Measurements from ENCODE around the gene FRK.
"Not testable (repeated sequence)": the region's sequence is repeated elsewhere in the genome, so short reads cannot be mapped to it uniquely, and the experiment has no call there.

Gene FRK

DNA sequence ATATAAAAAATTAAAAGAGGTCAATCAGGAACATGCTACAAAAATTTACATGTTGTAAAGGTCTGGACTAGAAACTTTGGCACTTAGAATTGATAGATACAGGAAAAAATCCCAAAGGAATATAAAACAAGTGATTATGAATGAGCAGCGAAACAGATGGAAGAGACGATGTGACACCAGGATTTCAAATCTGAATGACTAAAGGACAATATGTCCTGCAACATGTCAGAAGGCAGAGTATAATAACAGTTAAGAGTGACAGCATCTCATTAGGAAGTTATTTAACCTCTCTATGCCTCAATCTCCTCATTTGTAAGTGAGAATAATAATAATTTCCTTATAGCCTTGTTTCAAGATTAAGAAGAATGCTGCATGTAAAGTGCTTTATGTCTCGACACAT, 50.3 kb downstream of the FRK start:
- no peak for DNase-seq (ENCODE audit: low read depth in 1 of 2, low spot score in 1 of 2)

GRCh38 chr6:116008470-116009243, 52.0 kb downstream of the FRK start:
- DNase-seq (ENCODE audit: low read depth in 1 of 2, low spot score in 1 of 2) = no peak

- DNase-seq (ENCODE audit: low read depth in 1 of 2, low spot score in 1 of 2) = no peak
Observed at GRCh38 chr6:116004841-116005815, 55.6 kb downstream of the FRK start.

DNA sequence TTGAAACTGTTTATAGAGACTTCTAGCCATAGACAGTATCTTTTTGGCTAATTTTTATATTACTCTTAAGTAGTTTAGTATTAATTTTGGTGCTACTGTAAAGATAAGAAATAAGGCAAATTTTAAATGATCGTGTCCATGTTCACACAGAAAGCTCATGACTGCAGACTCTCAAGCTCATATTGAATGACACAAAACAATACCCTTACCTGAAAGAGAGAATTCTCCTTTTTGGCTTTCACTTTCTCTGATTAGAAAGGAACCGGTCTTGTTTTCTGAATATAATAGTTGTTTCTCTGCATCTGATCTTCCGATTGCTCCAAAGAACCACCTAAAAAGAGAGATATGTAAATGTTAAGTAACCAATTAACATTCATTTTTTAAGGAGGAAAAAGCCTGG, 57.0 kb downstream of the FRK start:
- no peak for DNase-seq (ENCODE audit: low read depth in 1 of 2, low spot score in 1 of 2)

- no peak for DNase-seq (ENCODE audit: low read depth in 1 of 2, low spot score in 1 of 2)
Observed at GRCh38 chr6:116002756-116003155, 57.9 kb downstream of the FRK start.

GRCh38 chr6:115999235-115999634, 61.5 kb downstream of the FRK start:
- DNase-seq (ENCODE audit: low read depth in 1 of 2, low spot score in 1 of 2) = no peak

GRCh38 chr6:115997990-115998585, 62.6 kb downstream of the FRK start:
- no peak for DNase-seq (ENCODE audit: low read depth in 1 of 2, low spot score in 1 of 2)

DNA sequence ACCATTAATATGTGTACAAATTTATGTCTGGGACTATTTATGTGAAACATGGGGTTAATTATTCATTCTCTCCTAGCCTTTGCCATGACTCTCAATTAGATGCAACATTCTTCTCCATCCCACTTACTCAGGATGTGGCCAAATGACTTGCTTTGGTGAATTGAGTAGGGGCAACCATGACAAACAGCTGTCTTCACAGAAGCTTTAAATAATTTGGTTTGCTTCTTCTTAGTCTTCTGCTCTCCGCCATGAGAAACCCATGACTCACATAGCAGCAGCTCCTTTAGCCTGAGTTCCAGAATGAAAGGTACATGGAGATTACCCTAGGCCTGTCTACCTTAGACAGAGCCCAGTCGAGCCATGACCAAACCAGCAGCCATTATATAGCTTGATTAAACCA, 74.7 kb downstream of the FRK start:
- DNase-seq (ENCODE audit: low read depth in 1 of 2, low spot score in 1 of 2) = no peak

GRCh38 chr6:115984809-115985208, 75.9 kb downstream of the FRK start:
- DNase-seq (ENCODE audit: low read depth in 1 of 2, low spot score in 1 of 2) = no peak

DNA sequence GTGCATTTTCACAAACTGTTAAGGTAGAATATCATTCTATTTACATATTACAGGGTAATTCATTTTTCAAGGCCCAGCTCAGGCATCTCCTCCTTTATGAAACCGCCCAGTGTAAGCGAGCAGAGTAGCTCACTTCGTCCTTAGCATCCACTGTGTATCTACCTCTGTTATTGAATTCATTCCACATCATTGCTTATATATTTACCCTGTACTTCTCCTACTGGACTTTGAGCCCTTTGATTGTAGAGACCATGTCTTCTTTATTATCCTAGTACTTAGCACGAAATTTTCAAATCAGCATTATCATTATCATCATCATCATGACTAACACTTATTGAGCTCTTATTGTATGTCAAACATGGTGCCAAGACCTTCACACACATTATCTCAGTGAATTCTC, 76.7 kb downstream of the FRK start:
- no peak for DNase-seq (ENCODE audit: low read depth in 1 of 2, low spot score in 1 of 2)

DNA sequence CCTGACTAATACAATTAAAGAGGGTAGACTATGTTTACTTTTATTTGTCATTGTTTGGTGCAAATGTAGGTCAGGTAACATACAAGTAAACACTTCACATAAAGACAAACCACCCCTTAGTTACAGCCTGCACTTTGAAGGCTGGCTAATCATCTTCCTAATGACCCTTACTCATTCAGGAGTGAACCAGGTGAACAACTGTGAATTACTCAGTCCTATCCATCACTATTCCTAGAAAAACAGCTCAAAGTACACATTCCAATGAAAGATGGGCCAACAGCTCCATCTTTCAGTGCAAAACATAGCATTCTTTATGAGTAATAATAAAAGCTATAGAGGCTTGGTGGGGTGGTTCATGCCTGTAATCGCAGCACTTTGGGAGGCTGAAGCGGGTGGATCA, 78.2 kb downstream of the FRK start:
- DNase-seq (ENCODE audit: low read depth in 1 of 2, low spot score in 1 of 2) = no peak

DNA sequence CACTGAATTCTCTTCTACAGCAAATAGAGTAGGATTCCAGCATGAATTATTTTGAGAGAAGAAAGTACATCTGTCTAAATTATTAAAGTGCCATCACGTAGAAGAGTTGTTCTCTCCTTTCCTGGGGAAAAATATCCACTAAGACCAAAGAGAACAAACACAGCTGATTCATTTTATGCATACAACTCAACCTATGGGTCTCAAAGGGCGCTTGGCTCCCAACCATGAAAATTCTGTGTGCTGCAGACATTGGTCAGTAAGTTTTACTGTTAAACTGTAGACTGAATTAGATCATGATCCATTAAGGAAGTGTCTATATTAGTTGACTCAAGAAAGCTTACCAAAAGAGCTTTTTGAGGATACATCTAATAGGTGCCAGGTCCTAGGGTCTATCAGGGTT, 83.5 kb downstream of the FRK start:
- no peak for DNase-seq (ENCODE audit: low read depth in 1 of 2, low spot score in 1 of 2)

DNA sequence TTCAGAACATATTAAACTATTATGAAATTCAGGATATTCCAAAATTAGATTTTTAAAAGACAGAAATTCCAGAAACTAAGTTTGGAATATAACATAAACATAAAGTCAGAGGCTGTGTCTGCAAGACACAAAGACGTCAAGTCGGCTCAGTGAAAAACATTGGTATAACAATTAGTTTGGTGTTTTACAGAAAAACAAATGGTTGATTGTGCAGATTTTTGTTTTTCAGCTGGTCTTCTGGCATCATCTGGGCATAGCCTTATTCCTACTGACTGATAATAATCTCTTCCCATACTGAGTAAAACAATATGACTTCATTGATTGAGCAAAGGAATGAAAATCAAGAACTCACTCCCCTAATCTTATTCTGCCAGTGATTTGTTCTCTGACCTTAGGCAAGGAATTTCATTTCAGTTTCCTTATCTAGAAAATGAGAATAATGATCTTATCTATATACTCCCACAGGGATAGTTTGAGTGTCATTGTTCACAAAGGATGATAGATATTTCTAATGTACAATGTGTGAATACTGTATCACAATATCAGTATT, 84.3 kb downstream of the FRK start:
- no peak for DNase-seq (ENCODE audit: low read depth in 1 of 2, low spot score in 1 of 2)

DNA sequence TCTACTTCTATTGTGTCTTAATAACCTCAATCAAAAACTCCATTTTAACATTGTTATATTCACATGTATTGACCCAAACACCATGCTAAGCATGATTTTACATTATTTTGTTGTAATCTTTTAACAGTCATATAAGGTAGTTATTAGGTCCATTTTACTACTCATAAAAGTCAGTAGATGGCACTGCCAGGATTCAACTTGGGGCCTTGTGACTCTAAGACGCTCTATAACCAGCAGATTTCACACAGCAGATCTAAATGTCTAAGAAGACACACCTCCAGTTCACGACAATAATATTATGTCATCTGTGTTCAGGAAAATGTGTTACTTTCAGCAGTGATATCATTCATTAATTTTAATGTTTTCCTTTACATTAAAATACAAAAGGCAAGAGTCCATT, 88.0 kb downstream of the FRK start:
- no peak for DNase-seq (ENCODE audit: low read depth in 1 of 2, low spot score in 1 of 2)

- no peak for DNase-seq (ENCODE audit: low read depth in 1 of 2, low spot score in 1 of 2)
Observed at GRCh38 chr6:115971785-115972184, 88.9 kb downstream of the FRK start.

DNA sequence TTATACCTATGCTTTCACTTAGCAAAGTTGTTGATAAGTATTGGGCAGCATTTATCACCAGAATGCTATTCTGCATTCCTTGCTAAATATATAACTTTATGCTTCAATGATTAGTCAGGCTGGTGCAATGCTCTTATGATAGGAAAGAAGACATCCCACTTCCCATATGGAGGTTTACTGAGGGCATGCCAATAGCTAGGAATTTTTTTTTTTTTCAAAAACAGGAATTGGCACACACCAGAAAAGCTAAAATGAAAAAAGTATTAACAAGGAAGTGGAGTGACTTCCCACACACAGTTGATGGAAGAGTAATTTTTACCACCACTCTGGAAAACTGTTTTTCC, 90.8 kb downstream of the FRK start:
- no peak for DNase-seq (ENCODE audit: low read depth in 1 of 2, low spot score in 1 of 2)

DNA sequence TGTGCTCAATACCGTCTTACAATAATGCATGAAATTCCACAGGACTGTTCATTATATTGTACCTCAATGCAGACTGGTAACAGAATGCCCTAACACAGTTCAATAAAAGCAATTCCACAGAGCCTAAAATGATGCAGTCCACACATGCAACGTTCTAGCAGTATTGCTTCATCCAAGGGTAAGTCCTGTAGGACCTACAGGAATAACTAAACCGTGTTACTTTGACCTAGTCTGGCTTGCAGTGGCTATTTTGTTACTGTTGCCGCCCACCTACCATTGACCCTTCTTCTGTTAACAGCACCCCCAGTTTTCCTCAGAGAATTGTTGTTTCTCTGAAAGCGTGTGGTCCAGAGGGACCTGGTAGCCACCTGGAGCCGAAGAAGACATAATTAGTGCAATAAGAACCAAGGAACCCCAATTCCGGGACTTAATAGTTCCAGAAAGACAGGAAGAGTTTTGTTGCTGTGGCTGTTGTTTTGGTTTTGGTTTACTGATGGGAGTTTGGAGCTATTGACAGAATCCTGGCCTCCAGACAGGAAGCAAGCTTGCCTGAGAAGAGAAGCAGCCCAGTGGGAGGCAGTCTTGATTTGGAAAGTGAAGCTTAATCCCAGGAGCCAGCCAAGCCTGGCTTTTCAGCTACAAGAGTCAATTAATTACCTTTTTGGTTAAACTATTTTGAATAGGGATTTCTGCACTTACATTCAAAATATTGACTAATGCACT, 91.3 kb downstream of the FRK start:
- no peak for DNase-seq (ENCODE audit: low read depth in 1 of 2, low spot score in 1 of 2)

- DNase-seq (ENCODE audit: low read depth in 1 of 2, low spot score in 1 of 2) = not testable (repeated sequence)
Observed at GRCh38 chr6:115960286-115960685, 100.4 kb downstream of the FRK start.

DNA sequence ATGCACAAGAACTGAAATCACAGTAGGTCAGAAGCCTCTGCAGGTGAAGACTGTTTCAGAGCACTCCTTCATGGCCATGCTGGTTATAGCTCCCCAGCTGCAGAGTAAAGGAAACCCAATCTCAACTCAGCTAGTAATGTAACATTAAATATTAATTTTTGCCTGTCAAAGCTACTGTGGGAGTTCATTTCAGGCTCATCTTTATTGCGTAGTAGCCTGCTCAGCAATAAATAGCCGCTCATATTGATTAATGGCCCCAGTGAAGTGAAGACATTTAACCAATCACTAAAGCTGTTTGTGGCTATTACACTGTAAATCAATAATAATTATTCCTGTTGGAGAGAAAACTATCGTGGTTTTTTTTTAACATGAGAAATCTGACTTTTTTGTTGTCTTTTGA, 101.7 kb downstream of the FRK start:
- DNase-seq (ENCODE audit: low read depth in 1 of 2, low spot score in 1 of 2) = no peak

DNA sequence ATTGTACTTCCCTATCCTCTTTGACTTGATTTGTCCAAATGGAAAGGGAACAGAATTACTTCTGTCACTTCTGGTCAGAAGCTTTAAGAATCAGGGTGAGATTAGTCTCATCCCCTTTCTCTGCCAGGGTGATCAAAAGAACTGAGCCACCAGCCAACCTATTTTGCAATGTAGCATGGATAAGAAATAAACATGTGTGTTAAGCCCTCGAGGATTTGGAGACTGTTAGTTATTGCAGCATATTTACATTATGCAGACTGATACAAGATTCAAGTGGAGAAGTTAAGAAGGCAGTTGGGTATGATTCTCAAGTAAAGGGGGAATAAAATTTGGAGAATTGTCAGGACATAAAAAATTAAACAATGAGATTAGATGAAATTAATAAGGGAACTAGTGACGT, 106.0 kb downstream of the FRK start:
- DNase-seq (ENCODE audit: low read depth in 1 of 2, low spot score in 1 of 2) = no peak

- no peak for DNase-seq (ENCODE audit: low read depth in 1 of 2, low spot score in 1 of 2)
Observed at GRCh38 chr6:115948751-115949150, 111.9 kb downstream of the FRK start.
